ENCODE measurements around the gene SMCP. TPM values are rescaled to one million over a fixed set of nuclear protein-coding genes. Genes with fewer than 3 reads are reported as not detected.

Gene SMCP
- total and polyA plus RNA-seq, 12 donors: not detected

DNA sequence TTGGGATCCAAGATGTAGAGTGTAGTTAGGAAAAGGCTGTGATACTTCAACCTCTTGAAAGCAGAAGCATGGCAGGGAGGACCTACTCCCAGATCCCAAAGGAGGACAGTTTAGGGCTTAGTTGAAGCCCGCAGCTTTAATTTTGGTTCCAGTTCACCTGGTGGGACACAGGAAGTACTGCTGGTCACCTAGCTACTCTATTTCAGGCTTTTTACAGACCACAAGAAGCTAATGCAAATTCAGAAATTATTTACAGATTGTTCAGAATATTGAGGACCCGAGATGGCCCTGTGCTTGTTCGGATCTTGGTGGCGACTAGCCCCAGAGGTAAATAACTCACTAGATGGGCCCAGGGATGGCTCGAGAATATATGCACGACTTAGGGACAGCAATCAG is 6.4 kb upstream of the SMCP start:
- DNase-seq: no peak
- Histone ChIP-seq H3K9me3 (no peaks in the 10 kb centered on the region), H3K27ac (no peak overlapping the region), H3K4me1 (no peaks in the 10 kb centered on the region), H3K36me3 (no peaks in the 10 kb centered on the region), H3K27me3 (peaks cover 0 to 12% (median 3%) of the 10 kb centered on the region in 7 donors), H3K4me3 (no peak overlapping the region)
- ATAC-seq: no peak
- TF ChIP-seq, protein P1, sequence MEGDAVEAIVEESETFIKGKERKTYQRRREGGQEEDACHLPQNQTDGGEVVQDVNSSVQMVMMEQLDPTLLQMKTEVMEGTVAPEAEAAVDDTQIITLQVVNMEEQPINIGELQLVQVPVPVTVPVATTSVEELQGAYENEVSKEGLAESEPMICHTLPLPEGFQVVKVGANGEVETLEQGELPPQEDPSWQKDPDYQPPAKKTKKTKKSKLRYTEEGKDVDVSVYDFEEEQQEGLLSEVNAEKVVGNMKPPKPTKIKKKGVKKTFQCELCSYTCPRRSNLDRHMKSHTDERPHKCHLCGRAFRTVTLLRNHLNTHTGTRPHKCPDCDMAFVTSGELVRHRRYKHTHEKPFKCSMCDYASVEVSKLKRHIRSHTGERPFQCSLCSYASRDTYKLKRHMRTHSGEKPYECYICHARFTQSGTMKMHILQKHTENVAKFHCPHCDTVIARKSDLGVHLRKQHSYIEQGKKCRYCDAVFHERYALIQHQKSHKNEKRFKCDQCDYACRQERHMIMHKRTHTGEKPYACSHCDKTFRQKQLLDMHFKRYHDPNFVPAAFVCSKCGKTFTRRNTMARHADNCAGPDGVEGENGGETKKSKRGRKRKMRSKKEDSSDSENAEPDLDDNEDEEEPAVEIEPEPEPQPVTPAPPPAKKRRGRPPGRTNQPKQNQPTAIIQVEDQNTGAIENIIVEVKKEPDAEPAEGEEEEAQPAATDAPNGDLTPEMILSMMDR (IDR thresholded peaks at IDR 0.05): no peak
- 81 to 82% methylated on average over 6 of the region's 6 CpGs for WGBS, 2 donors
- intact Hi-C loops (cut with DNase I): loop anchor here in 6 of 10 donors (5.0 to 10.0 kb wide), 2 partner anchors 351 to 353 kb away; no protein-coding TSS in a partner anchor

DNA sequence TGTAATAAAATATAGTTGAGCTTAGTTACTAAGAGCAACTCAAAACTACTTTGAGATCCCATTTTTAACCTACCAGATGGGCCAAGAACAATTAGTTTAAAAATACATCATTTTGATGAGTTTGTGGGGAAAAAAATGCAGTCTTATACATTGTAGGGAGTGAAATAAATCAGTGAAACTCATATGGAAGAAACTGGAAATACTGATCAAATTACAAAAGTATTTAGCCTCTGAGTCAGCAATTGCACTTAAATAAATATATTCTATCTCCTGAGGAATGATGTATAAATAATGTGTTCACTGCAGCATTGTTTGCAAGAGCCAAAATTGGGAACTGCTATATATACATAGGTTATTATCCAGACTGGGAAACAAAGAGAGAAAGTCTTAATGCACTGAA is 4.6 kb upstream of the SMCP start:
- no peaks in the 10 kb centered on the region for H3K4me1 ChIP-seq
- intact Hi-C loops (cut with DNase I): loop anchor here in 6 of 10 donors (5.0 to 10.0 kb wide), 2 partner anchors 349 to 351 kb away; no protein-coding TSS in a partner anchor
- peaks cover 0 to 12% (median 3%) of the 10 kb centered on the region in 7 donors for H3K27me3 ChIP-seq
- ATAC-seq (no peak), DNase-seq (no peak)
- no peak overlapping the region for H3K4me3 ChIP-seq
- no peaks in the 10 kb centered on the region for H3K36me3 ChIP-seq
- TF ChIP-seq, protein P1 (IDR thresholded peaks at IDR 0.05): no peak
- no peaks in the 10 kb centered on the region for H3K9me3 ChIP-seq
- H3K27ac ChIP-seq: no peak overlapping the region

DNA sequence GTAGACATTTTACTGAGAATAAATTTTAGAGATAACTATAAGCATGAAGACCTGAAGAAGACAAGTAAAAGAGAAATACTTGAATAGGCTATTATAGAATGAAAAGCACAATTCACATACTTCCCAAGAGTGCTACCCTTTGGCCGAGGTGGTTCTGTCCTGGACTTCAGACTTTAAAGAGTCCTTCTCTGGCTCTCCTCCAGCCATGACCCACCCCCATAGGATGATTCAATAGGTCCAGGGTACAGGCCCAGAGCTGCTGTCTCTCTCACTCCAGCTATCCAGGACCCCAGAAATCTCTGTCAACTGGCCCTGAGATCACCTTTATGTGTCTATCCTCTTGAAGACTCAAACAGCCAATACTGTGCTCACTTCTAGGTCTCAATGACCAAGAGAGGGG is 1.3 kb upstream of the SMCP start:
- H3K9me3 ChIP-seq: no peaks in the 10 kb centered on the region
- WGBS, 2 donors: 68 to 70% methylated on average over 1 of the region's 1 CpG
- TF ChIP-seq, protein P1 (IDR thresholded peaks at IDR 0.05): no peak
- intact Hi-C loops (cut with DNase I): loop anchor here in 3 of 10 donors (10.0 kb wide), 1 partner anchor 348 kb away; no protein-coding TSS in a partner anchor
- DNase-seq (no peak), ATAC-seq (no peak)
- H3K27me3 ChIP-seq: peaks cover 0 to 9% (median 3%) of the 10 kb centered on the region in 7 donors
- no peak overlapping the region for H3K27ac ChIP-seq
- H3K4me3 ChIP-seq: no peak overlapping the region
- no peaks in the 10 kb centered on the region for H3K4me1 ChIP-seq
- no peaks in the 10 kb centered on the region for H3K36me3 ChIP-seq

DNA sequence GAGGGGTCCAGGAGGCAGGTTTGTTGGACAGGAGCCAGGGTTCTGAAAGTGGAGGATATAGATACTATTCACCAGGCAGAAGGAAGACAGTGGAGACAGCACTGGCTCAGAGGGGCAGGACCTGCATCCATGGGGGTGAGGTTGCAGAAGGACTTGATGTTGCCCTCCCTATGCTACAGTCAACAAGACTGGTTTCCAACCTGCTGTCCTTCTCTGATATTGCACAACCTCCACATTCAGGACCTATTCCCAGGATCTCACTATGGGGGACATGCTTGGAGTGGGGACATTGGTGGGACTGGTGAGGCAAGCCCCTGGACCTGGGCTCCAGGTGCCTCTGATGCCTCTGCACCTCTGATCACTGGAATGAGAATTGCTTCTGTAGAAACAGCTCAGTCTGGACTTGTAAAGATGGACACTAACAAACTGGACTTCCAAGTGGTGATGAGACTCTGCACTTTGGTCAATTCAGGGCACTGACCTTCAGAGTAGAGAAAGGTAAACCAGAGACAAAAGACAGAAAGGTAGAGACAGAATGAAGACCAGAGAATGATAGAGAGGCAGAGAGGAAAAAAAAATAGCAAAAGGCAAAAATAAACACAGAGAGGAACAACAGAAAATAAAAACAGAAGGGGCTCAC is 1.6 kb downstream of the SMCP start:
- no peaks in the 10 kb centered on the region for H3K36me3 ChIP-seq
- H3K27me3 ChIP-seq: peaks cover 0 to 3% (median 0%) of the 10 kb centered on the region in 7 donors
- intact Hi-C loops (cut with DNase I): loop anchor here in 3 of 10 donors (10.0 kb wide), 1 partner anchor 345 kb away; no protein-coding TSS in a partner anchor
- no peak overlapping the region for H3K27ac ChIP-seq
- TF ChIP-seq, protein P1 (IDR thresholded peaks at IDR 0.05): no peak
- H3K4me1 ChIP-seq: no peaks in the 10 kb centered on the region
- no peak for DNase-seq
- H3K4me3 ChIP-seq: no peak overlapping the region
- ATAC-seq: no peak
- H3K9me3 ChIP-seq: no peaks in the 10 kb centered on the region

All from heart right ventricle (tissue), 16 donors.